H1 (cell line): ENCODE results near the gene CELSR1. TPM values are rescaled to one million over a fixed set of nuclear protein-coding genes. Genes with fewer than 3 reads are reported as not detected.

Experiments
- CTCF ChIA-PET: fragments of 300-600 bp; sonication (Branson Sonifier 250); formaldehyde crosslinking; loops from one replicate; lab custom pipeline; 2021; ENCODE audit not compliant: partially characterized antibody; lab: Charles Lee
- POLR2A ChIA-PET: fragments of 300-600 bp; sonication (Branson Sonifier 250); formaldehyde crosslinking; loops from one replicate; lab custom pipeline; 2021; ENCODE audit warnings: inconsistent platforms; ENCODE audit not compliant: partially characterized antibody; lab: Charles Lee
- DNase-seq, 2 experiments: peaks; one replicate each; pipeline versions ENCODE4 v3.0.0 to v3.0.0-alpha.2; 2010 to 2022; ENCODE audit warnings: low spot score in 2 of 2, low read depth in 1 of 2, mixed read lengths in 1 of 2
- FAIRE-seq: peaks from 2 replicates; lab custom pipeline; 2011; peaks lifted over from hg19 to GRCh38; lab: Jason Lieb, UNC
- H2AFZ ChIP-seq: 2 replicates; pipeline ENCODE4 v1.8.1; 2012; ENCODE audit warnings: low read length, inconsistent platforms
- H2AK5ac ChIP-seq: 2 replicates; pipeline ENCODE4 v1.6.1; 2013; ENCODE audit warnings: low read depth, low read length
- H2BK120ac ChIP-seq: replicated peaks from 2 replicates; pipeline ENCODE3; 2013; ENCODE audit warnings: low read depth, low read length, inconsistent platforms
- H2BK12ac ChIP-seq: 2 replicates; pipeline ENCODE4 v1.6.1; 2013; ENCODE audit warnings: low read depth, low read length
- H2BK15ac ChIP-seq: 2 replicates; pipeline ENCODE4 v1.6.1; 2013; ENCODE audit warnings: low read length
- H2BK20ac ChIP-seq: 2 replicates; pipeline ENCODE4 v1.6.1; 2013; ENCODE audit warnings: low read length
- H2BK5ac ChIP-seq: 2 replicates; pipeline ENCODE4 v1.6.1; 2013; ENCODE audit warnings: low read depth, low read length
- H3K14ac ChIP-seq: 2 replicates; pipeline ENCODE4 v1.6.1; 2013; ENCODE audit warnings: inconsistent platforms; ENCODE audit not compliant: insufficient read length
- H3K18ac ChIP-seq: 2 replicates; pipeline ENCODE4 v1.6.1; 2013; ENCODE audit warnings: low read length; ENCODE audit errors: extremely low read depth
- H3K23ac ChIP-seq: 2 replicates; pipeline ENCODE4 v1.6.1; 2013; ENCODE audit warnings: inconsistent platforms; ENCODE audit not compliant: insufficient read length
- H3K23me2 ChIP-seq: 2 replicates; pipeline ENCODE4 v1.6.1; 2013; ENCODE audit warnings: low read depth, low read length
- H3K27ac ChIP-seq: 2 replicates; pipeline ENCODE4 v1.6.1; 2011; ENCODE audit warnings: low read depth, low read length, inconsistent platforms
- H3K27me3 ChIP-seq, 4 experiments: replicated peaks in 1 of 4; 1 replicate in 1 of 4; 2 replicates in 3 of 4; pipeline versions ENCODE4 v1.6.1 to v1.8.1; 2011 to 2013; ENCODE audit warnings: low read length in 3 of 4, mild to moderate bottlenecking in 3 of 4, inconsistent platforms in 2 of 4, mixed read lengths in 2 of 4, moderate library complexity in 1 of 4; ENCODE audit not compliant: control insufficient read depth in 3 of 4, insufficient read depth in 3 of 4; ENCODE audit errors: extremely low read depth in 1 of 4
- H3K36me3 ChIP-seq, 4 experiments: 2 replicates each; pipeline versions ENCODE4 v1.6.1 to v1.8.1; 2011 to 2013; ENCODE audit warnings: mild to moderate bottlenecking in 4 of 4, low read length in 3 of 4, moderate library complexity in 2 of 4, control low read depth in 1 of 4, inconsistent platforms in 1 of 4; ENCODE audit not compliant: insufficient read depth in 4 of 4, control insufficient read depth in 2 of 4
- H3K4ac ChIP-seq: replicated peaks from 2 replicates; pipeline ENCODE3; 2013; ENCODE audit warnings: low read length, low read depth, mixed read lengths, inconsistent platforms; ENCODE audit not compliant: insufficient read length
- H3K4me1 ChIP-seq, 4 experiments: replicated peaks in 1 of 4; 1 replicate in 1 of 4; 2 replicates in 3 of 4; pipeline versions ENCODE4 v1.6.1 to v1.8.1; 2011 to 2013; ENCODE audit warnings: low read length in 3 of 4, inconsistent platforms in 2 of 4, mixed read lengths in 1 of 4; ENCODE audit not compliant: insufficient read depth in 4 of 4, control insufficient read depth in 3 of 4
- H3K4me2 ChIP-seq, 2 experiments: 2 replicates each; pipeline versions ENCODE4 v1.6.1 to v1.8.1; 2011 to 2013; ENCODE audit warnings: low read depth in 2 of 2, low read length in 2 of 2, control low read depth in 1 of 2, inconsistent platforms in 1 of 2, mild to moderate bottlenecking in 1 of 2; ENCODE audit not compliant: insufficient read depth in 1 of 2
- H3K4me3 ChIP-seq, 4 experiments: fragments of 200-600, 300-600 bp in 1 of 4; sonication (generic), shearing (Covaris generic), sonication (Bioruptor Twin) in 1 of 4; 2 replicates each; pipeline versions ENCODE4 v1.5.1 to v1.8.1; 2011 to 2016; ENCODE audit warnings: low read length in 4 of 4, low read depth in 3 of 4, control low read depth in 2 of 4, inconsistent platforms in 2 of 4, mild to moderate bottlenecking in 2 of 4, mixed read lengths in 1 of 4, moderate library complexity in 1 of 4; ENCODE audit not compliant: insufficient read depth in 2 of 4; ENCODE audit errors: extremely low read depth in 1 of 4
- H3K56ac ChIP-seq: replicated peaks from 2 replicates; pipeline ENCODE3; 2013; ENCODE audit warnings: low read depth, mild to moderate bottlenecking, mixed read lengths, low read length, inconsistent platforms; ENCODE audit not compliant: insufficient read length
- H3K79me1 ChIP-seq: 2 replicates; pipeline ENCODE4 v1.6.1; 2013; ENCODE audit warnings: low read depth, low read length, control low read depth
- H3K79me2 ChIP-seq, 2 experiments: 2 replicates each; pipeline versions ENCODE4 v1.6.1 to v1.8.1; 2012 to 2013; ENCODE audit warnings: low read length in 2 of 2, mild to moderate bottlenecking in 2 of 2, inconsistent platforms in 1 of 2; ENCODE audit not compliant: insufficient read depth in 2 of 2, control insufficient read depth in 1 of 2
- H3K9ac ChIP-seq, 4 experiments: replicated peaks in 1 of 4; 1 replicate in 1 of 4; 2 replicates in 3 of 4; pipeline versions ENCODE4 v1.6.1 to v1.8.1; 2011 to 2013; ENCODE audit warnings: low read depth in 3 of 4, low read length in 3 of 4, control low read depth in 2 of 4, mild to moderate bottlenecking in 2 of 4, moderate library complexity in 2 of 4, inconsistent platforms in 1 of 4; ENCODE audit errors: extremely low read depth in 1 of 4
- H3K9me3 ChIP-seq, 2 experiments: 2 replicates each; pipeline versions ENCODE4 v1.6.1 to v1.8.1; 2012 to 2013; ENCODE audit warnings: mild to moderate bottlenecking in 2 of 2, moderate library complexity in 2 of 2, control low read depth in 1 of 2, inconsistent platforms in 1 of 2, low read depth in 1 of 2, low read length in 1 of 2, mixed read lengths in 1 of 2; ENCODE audit not compliant: insufficient read depth in 2 of 2
- H4K20me1 ChIP-seq, 2 experiments: replicated peaks in 1 of 2; 2 replicates each; pipeline versions ENCODE3 to v1.8.1; 2011 to 2013; ENCODE audit warnings: inconsistent platforms in 2 of 2, low read length in 2 of 2, mild to moderate bottlenecking in 1 of 2; ENCODE audit not compliant: insufficient read depth in 2 of 2, control insufficient read depth in 1 of 2
- H4K5ac ChIP-seq: 2 replicates; pipeline ENCODE4 v1.6.1; 2013; ENCODE audit warnings: low read length, low read depth, mixed read lengths, inconsistent platforms; ENCODE audit not compliant: insufficient read length
- H4K8ac ChIP-seq: 2 replicates; pipeline ENCODE4 v1.8.0; 2013; ENCODE audit warnings: mild to moderate bottlenecking, moderate library complexity, low read length, inconsistent platforms; ENCODE audit not compliant: insufficient read depth; ENCODE audit errors: extremely low read depth
- H4K91ac ChIP-seq: replicated peaks from 2 replicates; pipeline ENCODE3; 2013; ENCODE audit warnings: low read length, mixed read lengths, inconsistent platforms; ENCODE audit not compliant: insufficient read length
- CEBPB ChIP-seq: IDR thresholded peaks from 2 replicates; pipeline ENCODE4 v1.6.1; 2012; ENCODE audit warnings: low read depth, low read length
- POU5F1 ChIP-seq: IDR thresholded peaks from 2 replicates; pipeline ENCODE4 v1.6.1; 2011; ENCODE audit warnings: low read depth, mild to moderate bottlenecking, low read length, moderate library complexity
- WGBS, 2 experiments: shearing (Covaris generic) in 1 of 2; methylation state at CpG; one replicate each; pipeline versions ENCODE4 v1.1.6 to v1.1.7; 2013 to 2015; ENCODE audit warnings: low lambda C conversion rate in 2 of 2, mixed read lengths in 2 of 2, inconsistent platforms in 1 of 2, low coverage in 1 of 2, missing lambda C conversion rate in 1 of 2; ENCODE audit not compliant: insufficient replicate concordance in 2 of 2, insufficient coverage in 1 of 2, insufficient read length in 1 of 2; ENCODE audit errors: extremely low coverage in 1 of 2, missing lambda C conversion rate in 1 of 2; 5-methylcytosine and 5-hydroxymethylcytosine counted together
- polyA plus RNA-seq, 7 experiments: library from polyadenylated mRNA; depleted of rRNA in 3 of 7; stranded (reverse) in 5 of 7; unstranded in 2 of 7; fragments of >200 nt in 5 of 7; fragments of 200-250 nt in 2 of 7; gene quantifications; 1 replicate in 5 of 7; 2 replicates in 1 of 7; 4 replicates in 1 of 7; pipeline versions ENCODE4 v1.2.1 to v1.2.3, GENCODE V29; 2011 to 2013; ENCODE audit warnings: missing spikeins in 2 of 7, mixed read lengths in 2 of 7
- total RNA-seq: library from RNA; stranded (reverse); fragmentation: NEBNext Ultra II Directional; extraction: Animal tissue kit (Norgen Biotek cat#: 25700); gene quantifications from 2 replicates; pipeline ENCODE4 v1.2.1, GENCODE V29; 2021

Gene CELSR1
- total and polyA plus RNA-seq, 2 of the 8 experiments (the other 6 are each of a cell fraction or from before 2014, with no cell fraction given), result 9.0 to 12.4 TPM

DNA sequence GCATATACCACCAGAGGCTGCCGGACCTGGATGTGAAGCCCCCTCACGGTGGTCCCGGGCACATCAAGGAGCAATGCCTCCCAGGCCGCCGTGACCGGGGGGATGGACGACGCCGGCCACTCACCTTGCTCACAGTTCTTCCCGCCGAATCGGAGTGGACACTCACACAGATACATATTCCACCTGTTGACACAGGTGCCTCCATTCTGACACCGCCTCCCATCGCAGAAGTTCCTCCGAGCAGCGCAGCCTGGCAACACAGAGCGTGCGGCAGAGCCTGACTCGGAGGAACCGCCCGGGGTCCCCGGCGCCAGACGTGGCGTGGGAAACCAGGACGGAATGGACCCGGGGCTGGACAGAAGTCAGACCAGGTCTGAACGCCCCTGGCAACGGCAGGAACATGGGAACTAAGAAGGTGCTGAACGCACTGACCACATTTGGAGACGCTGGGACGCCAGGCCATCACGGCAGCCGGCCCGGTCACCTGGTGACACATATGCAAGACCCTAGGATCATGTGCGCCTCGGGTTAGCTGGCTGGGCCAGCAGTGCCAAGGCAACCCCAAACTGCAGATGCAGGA lies 127.7 kb downstream of the CELSR1 start:
- Histone ChIP-seq H3K56ac (no peak overlapping the region), H4K91ac (no peak overlapping the region), H3K9ac (no peak overlapping the region), H3K4me3 (no peak overlapping the region), H3K79me2 (no peaks in the 10 kb centered on the region), H3K36me3 (no peaks in the 10 kb centered on the region), H3K14ac (no peak overlapping the region), H3K23ac (no peak overlapping the region), H3K18ac (no peak overlapping the region), H4K5ac (no peak overlapping the region), H4K8ac (no peak overlapping the region; the same call in none of the 2 replicates), H3K27me3 (no peaks in the 10 kb centered on the region), H2BK12ac (no peak overlapping the region), H2AFZ (no peak overlapping the region), H2AK5ac (no peak overlapping the region), H3K27ac (no peak overlapping the region), H2BK15ac (no peak overlapping the region), H3K4me2 (no peak overlapping the region), H2BK20ac (no peak overlapping the region), H2BK5ac (peak overlapping the region; percentile 24; the same call in 1 of the 2 replicates), H3K79me1 (no peaks in the 10 kb centered on the region), H3K4ac (no peak overlapping the region), H2BK120ac (no peak overlapping the region), H3K4me1 (peaks cover 0 to 7% (median 4%) of the 10 kb centered on the region in 4 experiments; a peak in 4 of 7 replicates), H4K20me1 (peaks cover 0 to 2% of the 10 kb centered on the region in 2 experiments), H3K9me3 (no peaks in the 10 kb centered on the region), H3K23me2 (no peaks in the 10 kb centered on the region)
- ChIA-PET POLR2A (no interaction called here), CTCF (no interaction called here)
- 90% methylated on average over 32 of the region's 37 CpGs; no CpG with 5 or more reads in 1 of the 2 experiments for WGBS, 2 experiments
- FAIRE-seq, result no peak
- no peak for DNase-seq
- TF ChIP-seq CEBPB (no peak), POU5F1 (no peak)
